D721Med (cell line): ENCODE data around the gene VRK2.
A peak's percentile ranks its signal among the peaks of the same experiment; 100 is the strongest.
"Not testable (repeated sequence)": the region's sequence is repeated elsewhere in the genome, so short reads cannot be mapped to it uniquely, and the experiment has no call there.

Experiments
- DNase-seq: peaks from one replicate; pipeline ENCODE4 v3.0.0; 2011; ENCODE audit warnings: low spot score; ENCODE audit not compliant: insufficient read length
- FAIRE-seq: peaks from 2 replicates; lab custom pipeline; 2011; peaks lifted over from hg19 to GRCh38; lab: Jason Lieb, UNC
- CTCF ChIP-seq: IDR thresholded peaks from 2 replicates; pipeline ENCODE4 v1.5.1; 2012; ENCODE audit warnings: mild to moderate bottlenecking, control low read depth; ENCODE audit not compliant: insufficient read depth; ENCODE audit errors: missing control alignments

VRK2 gene

GRCh38 chr2:58186501-58186900 lies 139.9 kb downstream of the VRK2 start:
- no peak for DNase-seq
- peak; percentile 11 for FAIRE-seq
- TF ChIP-seq CTCF, result no peak

- not testable (repeated sequence) for FAIRE-seq, DNase-seq
Observed at GRCh38 chr2:58187022-58187421, 140.4 kb downstream of the VRK2 start.

DNA sequence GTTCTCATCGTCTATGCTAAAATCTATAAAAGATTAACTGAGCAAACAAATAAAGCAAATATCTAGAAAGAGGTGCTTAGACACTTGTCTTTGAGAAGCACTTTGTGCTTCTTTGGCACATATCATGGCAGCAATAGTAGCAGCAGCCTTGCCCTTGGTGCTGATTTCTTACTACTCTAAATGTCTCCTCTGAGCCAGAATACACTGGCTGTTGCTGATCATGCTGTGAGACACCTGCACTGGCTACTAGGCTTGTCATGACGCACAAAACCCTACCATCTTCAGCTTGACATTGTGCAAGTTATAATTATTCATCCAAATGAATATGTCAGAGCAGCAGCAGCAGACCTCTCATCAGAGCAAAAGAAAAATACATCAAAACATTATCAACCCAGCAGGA lies 147.9 kb downstream of the VRK2 start:
- DNase-seq (no peak), FAIRE-seq (no peak)
- no peak for TF ChIP-seq CTCF

DNA sequence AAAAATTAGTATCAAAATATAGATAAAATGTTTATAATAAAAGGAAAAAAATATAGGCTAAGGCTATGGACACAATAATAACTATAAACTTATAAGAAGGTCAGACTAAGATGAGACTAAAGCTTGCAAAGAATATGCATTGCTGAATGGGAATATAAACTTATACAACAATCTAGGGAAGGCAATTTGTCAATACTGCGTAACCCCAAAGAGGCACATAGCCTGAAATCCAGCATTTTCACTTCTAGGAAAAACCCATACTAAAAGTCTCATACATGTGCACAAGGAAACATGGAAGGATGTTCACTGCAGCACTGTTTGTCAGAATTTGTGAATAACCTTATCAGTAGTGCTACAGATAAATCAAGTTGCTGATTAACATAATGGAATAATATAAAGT lies 149.1 kb downstream of the VRK2 start:
- no peak for TF ChIP-seq CTCF
- DNase-seq, result no peak
- FAIRE-seq, result no peak

DNA sequence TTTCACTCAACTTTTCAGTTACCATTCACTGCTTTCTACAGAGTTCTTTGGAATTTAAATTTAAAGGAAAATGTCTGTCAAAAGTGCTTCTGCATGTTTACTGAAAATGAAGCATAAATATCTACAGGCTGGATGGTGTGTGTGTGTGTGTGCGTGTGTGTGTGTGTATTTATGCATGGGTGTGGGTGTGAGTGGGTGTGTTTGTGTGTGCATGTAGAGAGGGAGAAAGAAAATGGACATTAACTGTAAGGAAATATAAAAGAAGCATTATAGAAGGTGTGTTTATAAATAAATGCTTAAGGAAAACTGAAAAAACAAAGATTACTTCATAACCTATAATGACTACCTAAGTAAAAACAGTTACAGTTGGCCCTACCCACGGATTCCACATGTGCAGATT lies 151.3 kb downstream of the VRK2 start:
- DNase-seq, result no peak
- FAIRE-seq, result no peak
- no peak for TF ChIP-seq CTCF

- DNase-seq (no peak), FAIRE-seq (peak; percentile 53)
- TF ChIP-seq CTCF, result no peak
Observed at GRCh38 chr2:58202404-58202803, 155.8 kb downstream of the VRK2 start.

DNA sequence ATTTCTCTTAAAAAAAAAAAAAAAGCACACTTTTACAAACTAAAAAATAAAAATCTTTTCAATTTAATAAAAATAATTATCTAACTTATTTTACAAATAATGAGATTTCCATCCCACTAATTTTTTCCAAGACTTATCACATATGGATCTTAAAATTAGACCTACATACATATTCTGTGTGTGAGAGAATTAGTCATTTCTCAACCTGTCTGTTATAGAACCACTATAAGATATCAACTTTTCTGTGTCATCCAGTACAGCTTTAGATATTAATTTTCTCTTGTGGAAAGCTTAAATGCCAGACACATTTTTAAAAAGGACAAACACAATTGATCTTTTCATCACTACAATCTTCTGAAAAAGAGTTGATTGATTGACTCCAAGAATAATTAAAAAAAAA lies 156.4 kb downstream of the VRK2 start:
- no peak for TF ChIP-seq CTCF
- DNase-seq (no peak), FAIRE-seq (no peak)

DNA sequence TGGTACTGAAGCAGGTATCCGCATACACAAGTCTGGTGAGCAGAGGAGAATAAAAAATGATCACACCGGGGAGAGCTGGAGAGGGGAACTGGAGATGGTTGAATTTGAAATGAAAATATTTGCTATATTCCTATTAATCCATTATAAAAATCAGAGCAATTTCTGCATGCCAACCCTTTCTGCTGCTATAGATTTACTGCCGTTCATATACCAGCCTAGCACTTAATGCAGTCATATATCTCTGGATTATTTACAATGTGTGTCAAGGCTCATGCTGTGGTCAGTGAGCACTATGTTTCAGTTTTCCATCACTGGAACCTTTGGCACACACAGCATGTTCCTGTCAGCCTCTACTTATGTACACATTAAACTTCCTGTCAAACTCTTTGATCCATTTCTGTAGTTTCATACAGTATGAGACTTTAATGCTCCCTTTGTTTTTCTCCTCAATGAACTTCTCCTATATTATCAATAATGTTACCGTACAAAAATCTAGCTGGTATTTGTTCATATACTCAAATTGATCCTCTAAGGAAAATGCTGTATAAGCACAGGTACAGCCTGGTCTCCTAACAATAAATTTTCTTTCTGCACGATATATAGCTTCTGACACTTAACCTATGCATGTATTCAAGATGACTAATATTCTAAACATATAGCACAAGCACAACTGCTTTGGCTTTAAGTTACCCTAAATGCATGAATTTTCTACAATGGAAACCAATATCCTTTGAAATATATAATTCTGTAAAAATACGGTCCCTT lies 157.8 kb downstream of the VRK2 start:
- no peak for FAIRE-seq
- no peak for TF ChIP-seq CTCF
- DNase-seq, result no peak
